ENCODE measurements around the gene ULK4. TPM values are rescaled to one million over a fixed set of nuclear protein-coding genes. Genes with fewer than 3 reads are reported as not detected.

ULK4 gene
- total RNA-seq, 1 experiment from 2014 or later: 8.7 TPM

DNA sequence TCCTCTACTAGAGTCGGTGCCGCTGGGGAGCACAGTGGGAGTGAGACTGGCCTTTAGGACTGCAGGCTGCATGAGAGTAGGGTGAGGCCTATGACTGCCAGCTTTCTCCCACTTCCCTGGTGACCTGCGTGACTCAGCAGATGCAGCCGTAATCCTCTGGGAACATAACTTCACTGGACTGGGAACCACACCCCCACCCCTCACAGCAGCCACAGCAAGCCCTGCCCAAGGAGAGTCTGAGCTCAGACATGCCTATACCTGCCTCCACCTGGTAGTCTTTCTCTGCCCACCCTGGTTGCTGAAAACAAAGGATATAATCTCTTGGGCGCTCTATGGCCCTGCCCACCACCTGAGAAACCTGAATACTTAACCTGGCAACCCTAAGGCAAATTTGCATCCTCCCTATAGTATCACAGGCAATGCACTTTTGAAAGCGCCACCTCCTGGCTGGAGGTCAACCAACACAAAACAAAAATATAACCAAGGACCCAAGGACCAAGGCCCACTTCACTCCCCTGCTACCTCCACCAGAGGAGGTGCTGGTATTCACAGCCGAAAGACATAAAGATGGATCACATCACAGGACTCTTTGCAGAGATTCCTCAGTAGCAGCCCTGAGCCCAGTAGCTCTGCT lies 453.7 kb downstream of the ULK4 start:
- TF ChIP-seq EZH2 (IDR thresholded peaks at IDR 0.05; ENCODE audit: low read depth): no peak
- TF ChIP-seq, protein P1, sequence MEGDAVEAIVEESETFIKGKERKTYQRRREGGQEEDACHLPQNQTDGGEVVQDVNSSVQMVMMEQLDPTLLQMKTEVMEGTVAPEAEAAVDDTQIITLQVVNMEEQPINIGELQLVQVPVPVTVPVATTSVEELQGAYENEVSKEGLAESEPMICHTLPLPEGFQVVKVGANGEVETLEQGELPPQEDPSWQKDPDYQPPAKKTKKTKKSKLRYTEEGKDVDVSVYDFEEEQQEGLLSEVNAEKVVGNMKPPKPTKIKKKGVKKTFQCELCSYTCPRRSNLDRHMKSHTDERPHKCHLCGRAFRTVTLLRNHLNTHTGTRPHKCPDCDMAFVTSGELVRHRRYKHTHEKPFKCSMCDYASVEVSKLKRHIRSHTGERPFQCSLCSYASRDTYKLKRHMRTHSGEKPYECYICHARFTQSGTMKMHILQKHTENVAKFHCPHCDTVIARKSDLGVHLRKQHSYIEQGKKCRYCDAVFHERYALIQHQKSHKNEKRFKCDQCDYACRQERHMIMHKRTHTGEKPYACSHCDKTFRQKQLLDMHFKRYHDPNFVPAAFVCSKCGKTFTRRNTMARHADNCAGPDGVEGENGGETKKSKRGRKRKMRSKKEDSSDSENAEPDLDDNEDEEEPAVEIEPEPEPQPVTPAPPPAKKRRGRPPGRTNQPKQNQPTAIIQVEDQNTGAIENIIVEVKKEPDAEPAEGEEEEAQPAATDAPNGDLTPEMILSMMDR (conservative IDR thresholded peaks at IDR 0.05): no peak
- peak in 1 of 2 experiments; percentile 77 for DNase-seq
- Histone ChIP-seq H3K4me2 (no peak overlapping the region), H3K27me3 (ENCODE audit: insufficient read depth, low read depth) (no peaks in the 10 kb centered on the region), H3K27ac (no peak overlapping the region), H3K79me2 (ENCODE audit: low read depth) (no peaks in the 10 kb centered on the region), H3K36me3 (ENCODE audit: low read depth) (no peaks in the 10 kb centered on the region), H4K20me1 (ENCODE audit: insufficient read depth) (no peaks in the 10 kb centered on the region), H2AFZ (no peak overlapping the region), H3K9me2 (ENCODE audit: insufficient read depth) (no peaks in the 10 kb centered on the region), H3K4me1 (replicated peaks; ENCODE audit: insufficient read depth) (no peaks in the 10 kb centered on the region), H3K9me3 (ENCODE audit: insufficient read depth, low read depth) (no peaks in the 10 kb centered on the region), H3K4me3 (no peak overlapping the region), H3F3A (ENCODE audit: insufficient read depth, low read depth) (no peaks in the 10 kb centered on the region)
- intact Hi-C loops (cut with micrococcal nuclease; ENCODE audit: unreplicated experiment): no loop called here
- POLR2A ChIA-PET (ENCODE audit: unreplicated experiment): interaction anchor here (0.6 to 1.1 kb wide), 3 partner anchors 105 to 983 kb away, joined by 3 read pairs; partner anchors contain the start of gene ZNF621
- CTCF ChIA-PET: interaction anchor here (0.7 kb wide), 1 partner anchor 10 kb away, joined by 3 read pairs; no protein-coding TSS in a partner anchor
- BruUV-seq (replicated peaks): no TSS peak

DNA sequence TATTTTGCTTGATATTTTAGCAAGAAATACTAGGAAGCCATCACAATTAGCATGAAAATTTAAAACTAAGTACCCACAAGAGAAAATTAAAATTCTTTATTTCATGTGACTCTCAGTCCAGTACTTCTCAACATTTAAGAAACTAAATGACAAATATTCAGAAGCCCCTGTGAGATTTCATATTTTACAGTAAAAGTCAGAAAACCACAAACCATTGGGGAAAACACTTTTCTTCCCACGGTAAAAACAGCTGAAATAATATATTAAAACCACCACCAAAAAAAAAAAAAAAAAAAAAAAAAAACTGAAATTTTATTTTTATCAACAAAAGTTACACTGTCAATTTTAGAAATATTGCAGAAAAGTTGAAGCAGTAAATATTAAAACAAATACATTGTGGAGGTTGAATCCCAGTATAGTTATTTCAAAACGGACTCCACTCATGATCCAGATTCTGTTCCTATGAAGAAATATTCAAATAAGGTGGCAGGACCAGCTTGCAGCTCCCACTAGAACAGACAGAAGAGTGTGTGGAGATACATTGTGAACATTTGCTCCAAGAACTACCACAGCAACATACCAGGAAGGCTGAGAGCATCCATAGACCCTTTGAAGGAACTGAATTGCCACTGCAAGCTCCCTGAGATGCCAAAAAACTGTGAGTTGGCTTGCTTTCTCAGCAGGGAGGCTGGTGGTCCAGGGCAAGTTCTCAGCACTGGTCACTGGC lies 454.4 kb downstream of the ULK4 start:
- BruUV-seq (replicated peaks): TSS peak; percentile 84
- no peak for DNase-seq
- H3K9me3 ChIP-seq (ENCODE audit: insufficient read depth, low read depth): no peaks in the 10 kb centered on the region
- no peak overlapping the region for H3K4me2 ChIP-seq
- no peak overlapping the region for H3K27ac ChIP-seq
- H4K20me1 ChIP-seq (ENCODE audit: insufficient read depth): no peaks in the 10 kb centered on the region
- CTCF ChIA-PET: interaction anchor here (0.7 kb wide), 1 partner anchor 10 kb away, joined by 3 read pairs; no protein-coding TSS in a partner anchor
- intact Hi-C loops (cut with micrococcal nuclease; ENCODE audit: unreplicated experiment): no loop called here
- H3K4me1 ChIP-seq (replicated peaks; ENCODE audit: insufficient read depth): no peaks in the 10 kb centered on the region
- H2AFZ ChIP-seq: no peak overlapping the region
- no peak for TF ChIP-seq EZH2 (IDR thresholded peaks at IDR 0.05; ENCODE audit: low read depth)
- TF ChIP-seq, protein P1 (conservative IDR thresholded peaks at IDR 0.05): no peak
- H3K79me2 ChIP-seq (ENCODE audit: low read depth): no peaks in the 10 kb centered on the region
- POLR2A ChIA-PET (ENCODE audit: unreplicated experiment): interaction anchor here (0.6 to 1.1 kb wide), 2 partner anchors 105 to 983 kb away, joined by 3 read pairs; partner anchors contain the start of gene ZNF621
- no peak overlapping the region for H3K4me3 ChIP-seq
- H3F3A ChIP-seq (ENCODE audit: insufficient read depth, low read depth): no peaks in the 10 kb centered on the region
- H3K9me2 ChIP-seq (ENCODE audit: insufficient read depth): no peaks in the 10 kb centered on the region
- H3K36me3 ChIP-seq (ENCODE audit: low read depth): no peaks in the 10 kb centered on the region
- no peaks in the 10 kb centered on the region for H3K27me3 ChIP-seq (ENCODE audit: insufficient read depth, low read depth)

DNA sequence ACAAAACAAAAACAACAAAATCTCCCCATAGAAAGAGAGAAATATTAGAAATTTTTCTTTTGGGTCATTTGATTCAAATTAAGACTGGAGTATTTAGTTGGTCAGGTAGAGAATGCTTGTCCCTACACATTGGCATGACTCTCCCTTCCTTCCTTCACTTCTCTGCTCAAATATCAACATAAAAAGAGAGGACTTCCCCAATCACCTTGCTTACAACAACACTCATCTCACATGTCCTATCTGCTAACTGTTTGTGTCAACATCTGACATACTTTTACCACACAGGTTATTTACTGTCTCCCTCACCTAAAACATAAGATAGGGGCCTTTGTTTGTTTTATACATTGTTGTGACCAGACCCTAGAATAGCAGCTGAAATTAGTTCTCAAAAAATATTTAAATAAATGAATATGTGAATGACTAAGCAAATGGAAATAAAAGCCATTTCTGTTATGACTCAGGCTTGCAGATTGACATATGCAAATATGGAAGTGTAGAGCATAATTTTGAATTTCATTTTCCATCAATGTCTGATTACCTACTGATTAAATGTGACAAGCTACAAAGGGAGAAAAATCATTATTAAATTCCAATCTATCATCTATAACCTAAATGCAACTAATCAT lies 457.8 kb downstream of the ULK4 start:
- Histone ChIP-seq H3K4me2 (no peak overlapping the region), H4K20me1 (ENCODE audit: insufficient read depth) (no peaks in the 10 kb centered on the region), H3K4me1 (replicated peaks; ENCODE audit: insufficient read depth) (no peaks in the 10 kb centered on the region), H3K9me3 (ENCODE audit: insufficient read depth, low read depth) (no peaks in the 10 kb centered on the region), H3K27me3 (ENCODE audit: insufficient read depth, low read depth) (no peaks in the 10 kb centered on the region), H3K9me2 (ENCODE audit: insufficient read depth) (no peaks in the 10 kb centered on the region), H3F3A (ENCODE audit: insufficient read depth, low read depth) (no peaks in the 10 kb centered on the region), H3K27ac (no peak overlapping the region), H3K4me3 (no peak overlapping the region), H3K79me2 (ENCODE audit: low read depth) (no peaks in the 10 kb centered on the region), H3K36me3 (ENCODE audit: low read depth) (no peaks in the 10 kb centered on the region), H2AFZ (no peak overlapping the region)
- CTCF ChIA-PET: no interaction called here
- DNase-seq: no peak
- TF ChIP-seq EZH2 (IDR thresholded peaks at IDR 0.05; ENCODE audit: low read depth): no peak
- TF ChIP-seq, protein P1 (conservative IDR thresholded peaks at IDR 0.05): no peak
- intact Hi-C loops (cut with micrococcal nuclease; ENCODE audit: unreplicated experiment): no loop called here
- POLR2A ChIA-PET (ENCODE audit: unreplicated experiment): no interaction called here
- no TSS peak for BruUV-seq (replicated peaks)
